Measurements from ENCODE around the gene RPL35A.
"Not testable (repeated sequence)": the region's sequence is repeated elsewhere in the genome, so short reads cannot be mapped to it uniquely, and the experiment has no call there.

RPL35A gene

GRCh38 chr3:197953325-197953724 lies 3.3 kb downstream of the RPL35A start:
- H3K4me3 ChIP-seq (ENCODE audit: low read length in 2 of 2): no peak overlapping the region
- H3K4me1 ChIP-seq (ENCODE audit: control insufficient read depth, insufficient read depth, low read length): peaks cover 32% of the 10 kb centered on the region
- H3K36me3 ChIP-seq (ENCODE audit: control insufficient read depth in 2 of 2, insufficient read depth in 2 of 2, low read length in 2 of 2): peaks cover 35 to 42% of the 10 kb centered on the region in 2 donors
- H3K27ac ChIP-seq (ENCODE audit: low read length): no peak overlapping the region
- H3K27me3 ChIP-seq (ENCODE audit: control insufficient read depth in 1 of 2, insufficient read depth in 2 of 2, low read length in 2 of 2): no peaks in the 10 kb centered on the region
- peak overlapping the region; percentile 19 to 52 for H3K9ac ChIP-seq (ENCODE audit: low read length in 2 of 2)
- H3K9me3 ChIP-seq (ENCODE audit: control insufficient read depth in 2 of 2, low read length in 2 of 2): no peaks in the 10 kb centered on the region

- peak overlapping the region in 1 of 2 donors; percentile 19 for H3K9ac ChIP-seq (ENCODE audit: low read length in 2 of 2)
- H3K27ac ChIP-seq (ENCODE audit: low read length): no peak overlapping the region
- no peaks in the 10 kb centered on the region for H3K27me3 ChIP-seq (ENCODE audit: control insufficient read depth in 1 of 2, insufficient read depth in 2 of 2, low read length in 2 of 2)
- no peak overlapping the region for H3K4me3 ChIP-seq (ENCODE audit: low read length in 2 of 2)
- H3K9me3 ChIP-seq (ENCODE audit: control insufficient read depth in 2 of 2, low read length in 2 of 2): no peaks in the 10 kb centered on the region
- peaks cover 35 to 42% of the 10 kb centered on the region in 2 donors for H3K36me3 ChIP-seq (ENCODE audit: control insufficient read depth in 2 of 2, insufficient read depth in 2 of 2, low read length in 2 of 2)
- H3K4me1 ChIP-seq (ENCODE audit: control insufficient read depth, insufficient read depth, low read length): peaks cover 32% of the 10 kb centered on the region
These were observed 3.9 kb downstream of the RPL35A start for GRCh38 chr3:197953881-197954280.

- Histone ChIP-seq H3K36me3 (ENCODE audit: control insufficient read depth in 2 of 2, insufficient read depth in 2 of 2, low read length in 2 of 2) (peaks cover 35 to 42% of the 10 kb centered on the region in 2 donors), H3K9ac (ENCODE audit: low read length in 2 of 2) (no peak overlapping the region), H3K27me3 (ENCODE audit: control insufficient read depth in 1 of 2, insufficient read depth in 2 of 2, low read length in 2 of 2) (no peaks in the 10 kb centered on the region), H3K9me3 (ENCODE audit: control insufficient read depth in 2 of 2, low read length in 2 of 2) (no peaks in the 10 kb centered on the region), H3K4me1 (ENCODE audit: control insufficient read depth, insufficient read depth, low read length) (peaks cover 36% of the 10 kb centered on the region), H3K4me3 (ENCODE audit: low read length in 2 of 2) (no peak overlapping the region), H3K27ac (ENCODE audit: low read length) (no peak overlapping the region)
These were observed 6.0 kb downstream of the RPL35A start for GRCh38 chr3:197955892-197956477.

GRCh38 chr3:197956626-197956988 lies 6.6 kb downstream of the RPL35A start:
- no peak overlapping the region for H3K27ac ChIP-seq (ENCODE audit: low read length)
- H3K4me1 ChIP-seq (ENCODE audit: control insufficient read depth, insufficient read depth, low read length): peaks cover 32% of the 10 kb centered on the region
- no peaks in the 10 kb centered on the region for H3K27me3 ChIP-seq (ENCODE audit: control insufficient read depth in 1 of 2, insufficient read depth in 2 of 2, low read length in 2 of 2)
- no peak overlapping the region for H3K9ac ChIP-seq (ENCODE audit: low read length in 2 of 2)
- H3K9me3 ChIP-seq (ENCODE audit: control insufficient read depth in 2 of 2, low read length in 2 of 2): no peaks in the 10 kb centered on the region
- H3K4me3 ChIP-seq (ENCODE audit: low read length in 2 of 2): no peak overlapping the region
- peaks cover 35 to 38% of the 10 kb centered on the region in 2 donors for H3K36me3 ChIP-seq (ENCODE audit: control insufficient read depth in 2 of 2, insufficient read depth in 2 of 2, low read length in 2 of 2)

- no peak overlapping the region for H3K4me3 ChIP-seq (ENCODE audit: low read length in 2 of 2)
- H3K27me3 ChIP-seq (ENCODE audit: control insufficient read depth in 1 of 2, insufficient read depth in 2 of 2, low read length in 2 of 2): no peaks in the 10 kb centered on the region
- peak overlapping the region; percentile 46 for H3K27ac ChIP-seq (ENCODE audit: low read length)
- no peak overlapping the region for H3K9ac ChIP-seq (ENCODE audit: low read length in 2 of 2)
- H3K36me3 ChIP-seq (ENCODE audit: control insufficient read depth in 2 of 2, insufficient read depth in 2 of 2, low read length in 2 of 2): peaks cover 31 to 35% of the 10 kb centered on the region in 2 donors
- H3K4me1 ChIP-seq (ENCODE audit: control insufficient read depth, insufficient read depth, low read length): peaks cover 24% of the 10 kb centered on the region
- H3K9me3 ChIP-seq (ENCODE audit: control insufficient read depth in 2 of 2, low read length in 2 of 2): no peaks in the 10 kb centered on the region
These were observed 7.8 kb downstream of the RPL35A start for GRCh38 chr3:197957790-197958133.

- peak overlapping the region; percentile 46 for H3K27ac ChIP-seq (ENCODE audit: low read length)
- H3K9me3 ChIP-seq (ENCODE audit: control insufficient read depth in 2 of 2, low read length in 2 of 2): no peaks in the 10 kb centered on the region
- peaks cover 18% of the 10 kb centered on the region for H3K4me1 ChIP-seq (ENCODE audit: control insufficient read depth, insufficient read depth, low read length)
- H3K9ac ChIP-seq (ENCODE audit: low read length in 2 of 2): no peak overlapping the region
- peaks cover 27 to 29% of the 10 kb centered on the region in 2 donors for H3K36me3 ChIP-seq (ENCODE audit: control insufficient read depth in 2 of 2, insufficient read depth in 2 of 2, low read length in 2 of 2)
- H3K4me3 ChIP-seq (ENCODE audit: low read length in 2 of 2): no peak overlapping the region
- H3K27me3 ChIP-seq (ENCODE audit: control insufficient read depth in 1 of 2, insufficient read depth in 2 of 2, low read length in 2 of 2): no peaks in the 10 kb centered on the region
These were observed 8.4 kb downstream of the RPL35A start for GRCh38 chr3:197958346-197958745.

GRCh38 chr3:197958848-197959247 lies 8.9 kb downstream of the RPL35A start:
- not testable (repeated sequence) for H3K4me3 ChIP-seq (ENCODE audit: low read length in 2 of 2); H3K27me3 ChIP-seq (ENCODE audit: control insufficient read depth in 1 of 2, insufficient read depth in 2 of 2, low read length in 2 of 2); H3K9ac ChIP-seq (ENCODE audit: low read length in 2 of 2); H3K9me3 ChIP-seq (ENCODE audit: control insufficient read depth in 2 of 2, low read length in 2 of 2); H3K27ac ChIP-seq (ENCODE audit: low read length)
- Histone ChIP-seq H3K4me1 (ENCODE audit: control insufficient read depth, insufficient read depth, low read length) (peaks cover 16% of the 10 kb centered on the region), H3K36me3 (ENCODE audit: control insufficient read depth in 2 of 2, insufficient read depth in 2 of 2, low read length in 2 of 2) (peaks cover 23 to 24% of the 10 kb centered on the region in 2 donors)

- peak overlapping the region; percentile 54 to 72 for H3K9ac ChIP-seq (ENCODE audit: low read length in 2 of 2)
- H3K9me3 ChIP-seq (ENCODE audit: control insufficient read depth in 2 of 2, low read length in 2 of 2): no peaks in the 10 kb centered on the region
- H3K4me3 ChIP-seq (ENCODE audit: low read length in 2 of 2): peak overlapping the region; percentile 75 to 98
- H3K27ac ChIP-seq (ENCODE audit: low read length): peak overlapping the region; percentile 66
- peaks cover 17 to 18% of the 10 kb centered on the region in 2 donors for H3K36me3 ChIP-seq (ENCODE audit: control insufficient read depth in 2 of 2, insufficient read depth in 2 of 2, low read length in 2 of 2)
- H3K4me1 ChIP-seq (ENCODE audit: control insufficient read depth, insufficient read depth, low read length): peaks cover 14% of the 10 kb centered on the region
- H3K27me3 ChIP-seq (ENCODE audit: control insufficient read depth in 1 of 2, insufficient read depth in 2 of 2, low read length in 2 of 2): no peaks in the 10 kb centered on the region
These were observed 9.5 kb downstream of the RPL35A start for GRCh38 chr3:197959500-197959890.

- H3K27me3 ChIP-seq (ENCODE audit: control insufficient read depth in 1 of 2, insufficient read depth in 2 of 2, low read length in 2 of 2): no peaks in the 10 kb centered on the region
- H3K9me3 ChIP-seq (ENCODE audit: control insufficient read depth in 2 of 2, low read length in 2 of 2): no peaks in the 10 kb centered on the region
- peak within 1 kb of the TSS; percentile 66 for H3K27ac ChIP-seq (ENCODE audit: low read length)
- peak within 1 kb of the TSS; percentile 78 to 98 for H3K4me3 ChIP-seq (ENCODE audit: low read length in 2 of 2)
- peaks cover 14% of the 10 kb centered on the region for H3K4me1 ChIP-seq (ENCODE audit: control insufficient read depth, insufficient read depth, low read length)
- peaks cover 12 to 13% of the 10 kb centered on the region in 2 donors for H3K36me3 ChIP-seq (ENCODE audit: control insufficient read depth in 2 of 2, insufficient read depth in 2 of 2, low read length in 2 of 2)
- H3K9ac ChIP-seq (ENCODE audit: low read length in 2 of 2): peak within 1 kb of the TSS; percentile 80 to 93
These were observed 10.1 kb downstream of the RPL35A start, which contains the start of gene LMLN for GRCh38 chr3:197959891-197960693. TSS of gene LMLN (plus strand) at chr3:197960217. CDS start at chr3:197960246, 29 bp downstream.

- Histone ChIP-seq H3K36me3 (ENCODE audit: control insufficient read depth in 2 of 2, insufficient read depth in 2 of 2, low read length in 2 of 2) (peaks cover 4 to 6% of the 10 kb centered on the region in 2 donors), H3K27me3 (ENCODE audit: control insufficient read depth in 1 of 2, insufficient read depth in 2 of 2, low read length in 2 of 2) (no peaks in the 10 kb centered on the region), H3K27ac (ENCODE audit: low read length) (peak overlapping the region; percentile 66), H3K9me3 (ENCODE audit: control insufficient read depth in 2 of 2, low read length in 2 of 2) (no peaks in the 10 kb centered on the region), H3K9ac (ENCODE audit: low read length in 2 of 2) (peak overlapping the region; percentile 80 to 93), H3K4me1 (ENCODE audit: control insufficient read depth, insufficient read depth, low read length) (peaks cover 14% of the 10 kb centered on the region), H3K4me3 (ENCODE audit: low read length in 2 of 2) (peak overlapping the region; percentile 78 to 98)
These were observed 10.9 kb downstream of the RPL35A start for GRCh38 chr3:197960694-197961581.

All from stomach smooth muscle (tissue), 2 donors.